ENCODE measurements around the gene CHFR.
"Not testable (repeated sequence)": the region's sequence is repeated elsewhere in the genome, so short reads cannot be mapped to it uniquely, and the experiment has no call there.

The CHFR gene

DNA sequence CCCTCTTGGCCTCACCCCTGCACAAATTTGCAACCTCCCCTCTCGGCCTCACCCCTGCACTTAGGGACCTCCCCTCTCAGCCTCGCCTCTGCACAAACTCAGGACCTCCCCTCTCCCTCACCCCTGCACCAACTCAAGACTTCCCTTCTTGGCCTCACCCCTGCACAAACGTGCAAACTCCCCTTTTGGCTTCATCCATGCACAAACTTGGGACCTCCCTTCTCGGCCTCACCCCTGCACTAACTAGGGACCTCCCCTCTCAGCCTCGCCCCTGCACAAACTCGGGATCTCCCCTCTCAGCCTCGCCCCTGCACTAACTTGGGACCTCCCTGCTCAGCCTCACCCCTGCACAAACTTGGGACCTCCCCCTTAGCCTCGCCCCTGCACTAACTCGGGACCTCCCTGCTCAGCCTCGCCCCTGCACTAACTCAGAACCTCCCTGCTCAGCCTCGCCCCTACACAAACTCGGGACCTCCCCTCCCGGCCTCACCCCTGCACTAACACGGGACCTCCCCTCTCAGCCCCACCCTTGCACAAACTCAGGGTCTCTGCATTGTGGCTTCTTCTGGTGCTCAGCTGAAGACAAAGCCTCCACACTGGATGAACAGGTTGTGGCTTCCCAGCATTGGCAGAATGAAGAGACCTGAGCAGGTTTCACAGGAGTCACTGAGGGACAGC is 47.7 kb downstream of the CHFR start:
- no peak for DNase-seq

DNA sequence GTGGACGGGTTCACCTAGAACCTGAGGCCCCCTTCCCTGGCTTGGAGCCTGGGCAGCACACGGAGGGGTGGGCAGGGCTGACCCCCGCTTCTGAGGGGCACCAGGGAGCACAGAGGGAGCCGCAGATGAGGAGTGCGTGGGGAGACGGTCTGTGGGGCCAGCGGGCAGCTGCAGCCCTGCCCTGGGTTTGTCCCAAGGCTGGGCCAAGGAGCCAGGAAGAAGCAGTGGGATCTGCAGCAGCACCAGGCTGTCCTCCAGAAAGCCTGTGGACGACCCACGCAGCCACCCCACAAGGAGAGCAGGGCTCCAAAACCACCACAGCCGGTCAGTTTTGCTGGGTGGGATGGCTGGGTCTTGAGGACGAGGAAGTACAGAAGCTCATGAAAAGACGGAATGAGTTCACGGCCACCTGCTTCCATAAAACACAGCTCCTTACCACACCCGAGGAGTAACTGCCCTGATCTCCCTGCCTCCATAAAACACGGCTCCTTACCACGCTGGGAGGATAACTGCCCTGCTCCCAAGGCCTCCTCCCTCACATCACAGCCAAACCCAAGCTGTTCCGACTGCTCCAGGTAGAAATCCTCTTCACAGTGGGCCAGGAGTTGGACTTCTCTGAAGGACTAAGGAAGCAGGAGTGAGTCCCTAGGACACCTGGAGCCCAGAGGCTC is 48.9 kb downstream of the CHFR start:
- DNase-seq, result no peak

DNA sequence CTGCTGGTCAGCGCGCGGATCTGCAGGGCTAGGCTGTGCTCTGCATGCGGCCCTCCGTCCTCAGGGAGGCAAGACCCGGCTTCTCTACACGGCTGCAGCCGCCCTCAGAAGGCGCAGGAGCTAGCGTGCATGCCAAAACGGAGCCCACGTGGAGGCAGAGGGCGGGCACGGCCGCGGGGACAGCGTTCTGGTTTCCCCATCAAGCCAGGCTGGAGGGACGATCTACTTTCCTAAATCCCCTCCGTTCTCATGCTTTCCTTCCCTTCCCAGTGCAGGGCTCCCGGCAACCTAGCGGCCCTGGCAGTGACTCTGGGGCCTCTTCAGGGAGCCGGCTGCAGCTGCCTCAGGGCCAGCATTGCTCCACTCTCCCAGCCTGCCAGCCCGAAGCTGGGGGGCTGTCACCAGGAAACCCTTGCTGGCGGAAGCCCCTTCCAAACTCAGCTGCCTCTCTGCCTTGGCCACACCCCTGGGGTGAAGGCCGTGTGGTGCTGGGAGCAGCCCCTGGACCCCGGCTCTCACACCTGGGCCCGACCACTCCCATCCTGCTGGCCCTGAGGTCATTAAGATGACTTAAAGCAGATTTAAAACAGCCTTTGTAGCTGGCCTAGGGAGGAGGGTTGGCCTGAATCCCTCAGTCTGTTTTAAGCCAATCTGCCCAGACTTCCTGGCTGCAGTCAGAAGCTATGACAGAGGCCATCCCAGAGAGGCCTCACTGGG is 49.6 kb downstream of the CHFR start:
- DNase-seq, result no peak

DNA sequence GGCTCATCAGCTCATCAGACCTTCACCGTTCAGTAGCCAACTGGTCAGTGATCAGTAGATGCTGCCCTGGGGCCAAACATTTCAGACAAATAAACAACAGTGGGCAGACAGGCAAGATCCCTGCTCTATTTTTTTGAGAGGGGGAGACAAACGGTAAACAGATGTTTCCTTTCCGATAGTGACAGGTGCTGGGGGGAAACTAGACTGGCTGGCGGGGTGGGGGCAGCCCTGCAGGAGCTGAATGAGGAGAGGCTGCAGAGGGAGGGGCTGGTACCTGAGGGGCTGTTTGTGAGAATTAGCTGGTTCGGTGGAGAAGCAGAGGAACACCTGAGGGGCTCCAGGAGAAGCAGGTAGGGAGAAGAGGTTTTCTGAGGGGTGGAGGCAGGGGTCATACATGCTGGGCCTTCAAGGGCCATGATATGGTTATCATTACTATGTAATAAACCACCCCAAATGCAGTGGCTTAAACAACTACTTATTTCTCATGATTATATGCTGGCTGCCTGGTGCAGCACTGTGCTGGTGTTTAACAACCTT is 50.5 kb downstream of the CHFR start:
- DNase-seq, result no peak

DNA sequence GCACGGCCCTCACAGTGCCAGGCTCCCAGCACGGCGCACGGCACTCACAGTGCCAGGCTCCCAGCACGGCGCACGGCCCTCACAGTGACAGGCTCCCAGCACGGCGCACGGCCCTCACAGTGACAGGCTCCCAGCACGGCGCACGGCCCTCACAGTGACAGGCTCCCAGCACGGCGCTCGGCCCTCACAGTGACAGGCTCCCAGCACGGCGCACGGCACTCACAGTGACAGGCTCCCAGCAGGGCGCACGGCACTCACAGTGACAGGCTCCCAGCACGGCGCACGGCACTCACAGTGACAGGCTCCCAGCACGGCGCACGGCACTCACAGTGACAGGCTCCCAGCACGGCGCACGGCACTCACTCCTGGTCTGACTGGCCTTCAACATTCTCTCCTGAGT is 51.2 kb downstream of the CHFR start:
- not testable (repeated sequence) for DNase-seq

DNA sequence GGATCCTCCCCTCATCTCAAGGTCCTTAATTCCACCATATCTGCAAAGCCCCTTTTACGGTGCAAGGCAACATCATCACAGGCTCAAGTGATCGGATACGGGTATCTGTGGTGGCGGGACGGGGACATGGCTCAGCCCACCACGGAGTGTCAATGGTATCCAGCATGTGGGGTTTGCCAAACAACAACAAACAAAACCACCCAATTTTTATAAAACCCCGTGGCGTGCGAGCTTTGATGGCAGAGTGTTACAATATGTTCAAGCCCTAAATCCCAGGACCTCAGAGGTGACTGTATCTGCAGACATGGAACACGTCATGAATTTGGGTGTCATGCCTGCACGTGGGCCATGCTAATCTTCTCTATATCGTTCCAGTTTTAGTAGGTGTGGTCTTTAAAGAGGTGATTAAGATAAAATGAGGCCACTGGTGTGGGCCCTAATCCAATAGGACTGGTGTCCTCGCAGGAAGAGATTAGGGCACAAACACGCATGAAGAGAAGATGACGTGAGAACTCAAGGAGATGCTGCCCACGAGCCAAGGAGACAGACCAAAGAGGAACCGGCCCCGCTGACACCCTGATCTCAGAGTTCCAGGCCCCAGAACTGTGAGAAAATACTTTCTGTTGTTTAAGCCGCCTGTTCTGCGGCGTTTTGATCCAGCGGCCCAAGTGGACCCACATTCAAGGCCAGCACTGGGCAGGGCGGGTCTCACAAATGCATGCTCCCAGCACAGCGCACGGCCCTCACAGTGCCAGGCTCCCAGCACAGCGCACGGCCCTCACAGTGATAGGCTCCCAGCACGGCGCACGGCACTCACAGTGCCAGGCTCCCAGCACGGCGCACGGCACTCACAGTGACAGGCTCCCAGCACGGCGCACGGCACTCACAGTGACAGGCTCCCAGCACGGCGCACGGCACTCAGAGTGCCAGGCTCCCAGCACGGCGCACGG is 52.1 kb downstream of the CHFR start:
- peak; percentile 48 for DNase-seq

DNA sequence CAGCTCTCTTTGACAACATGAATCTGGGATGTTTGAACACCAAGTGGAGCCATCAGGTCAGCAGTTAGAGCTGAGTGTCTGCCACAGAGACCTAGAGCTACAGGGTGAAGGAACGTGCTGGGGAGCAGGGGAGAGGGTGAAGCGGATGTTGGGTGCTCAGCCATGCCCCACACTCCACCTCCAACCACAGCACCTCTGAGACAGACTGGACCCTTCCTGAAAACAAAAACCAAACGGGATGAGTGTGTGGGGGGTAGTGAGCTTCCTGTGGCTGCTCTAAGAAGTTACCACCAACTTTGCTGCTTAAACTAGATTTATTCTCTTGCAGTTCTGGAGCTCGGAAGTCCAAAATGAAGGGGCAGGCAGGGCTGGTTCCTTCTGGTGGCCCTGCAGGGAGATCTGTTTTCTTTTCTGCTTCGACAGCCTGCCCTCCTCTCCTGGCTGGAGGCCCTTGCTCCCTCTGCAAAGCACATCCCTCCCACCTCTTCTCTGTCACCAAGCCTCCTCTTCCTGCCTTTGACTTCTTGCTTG is 53.2 kb downstream of the CHFR start:
- no peak for DNase-seq

DNA sequence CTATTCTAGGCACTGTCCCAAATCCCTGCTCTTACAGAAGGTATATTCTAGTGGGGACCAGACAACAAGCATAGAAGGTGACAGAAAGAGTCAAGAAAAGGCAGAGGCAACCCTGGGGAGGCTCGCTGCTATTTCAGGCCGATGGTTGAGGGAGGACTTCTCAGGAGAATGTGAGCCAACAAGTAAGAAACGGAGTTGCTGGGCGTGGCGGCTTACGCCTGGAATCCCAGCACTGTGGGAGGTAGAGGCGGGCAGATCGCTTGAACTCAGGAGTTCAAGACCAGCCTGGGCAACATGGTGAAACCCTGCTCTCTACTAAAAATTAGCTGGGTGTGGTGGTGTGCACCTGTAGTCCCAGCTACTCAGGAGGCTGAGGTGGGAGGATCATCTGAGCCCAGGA is 54.1 kb downstream of the CHFR start:
- no peak for DNase-seq

DNA sequence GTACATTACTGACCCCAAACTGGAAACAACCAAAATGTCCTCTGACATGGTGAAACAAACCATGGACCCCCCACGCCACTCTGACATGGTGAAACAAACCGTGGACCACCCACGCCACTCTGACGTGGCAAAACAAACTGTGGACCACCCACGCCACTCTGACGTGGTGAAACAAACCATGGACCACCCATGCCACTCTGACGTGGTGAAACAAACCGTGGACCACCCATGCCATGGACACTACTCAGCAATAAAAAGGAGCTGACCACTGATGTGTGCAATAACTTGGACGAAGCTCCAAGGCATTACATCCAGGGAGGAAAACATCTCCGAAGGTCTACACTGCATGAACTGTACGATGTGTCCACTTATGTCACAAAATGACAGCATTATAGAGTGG is 55.6 kb downstream of the CHFR start:
- DNase-seq, result no peak

DNA sequence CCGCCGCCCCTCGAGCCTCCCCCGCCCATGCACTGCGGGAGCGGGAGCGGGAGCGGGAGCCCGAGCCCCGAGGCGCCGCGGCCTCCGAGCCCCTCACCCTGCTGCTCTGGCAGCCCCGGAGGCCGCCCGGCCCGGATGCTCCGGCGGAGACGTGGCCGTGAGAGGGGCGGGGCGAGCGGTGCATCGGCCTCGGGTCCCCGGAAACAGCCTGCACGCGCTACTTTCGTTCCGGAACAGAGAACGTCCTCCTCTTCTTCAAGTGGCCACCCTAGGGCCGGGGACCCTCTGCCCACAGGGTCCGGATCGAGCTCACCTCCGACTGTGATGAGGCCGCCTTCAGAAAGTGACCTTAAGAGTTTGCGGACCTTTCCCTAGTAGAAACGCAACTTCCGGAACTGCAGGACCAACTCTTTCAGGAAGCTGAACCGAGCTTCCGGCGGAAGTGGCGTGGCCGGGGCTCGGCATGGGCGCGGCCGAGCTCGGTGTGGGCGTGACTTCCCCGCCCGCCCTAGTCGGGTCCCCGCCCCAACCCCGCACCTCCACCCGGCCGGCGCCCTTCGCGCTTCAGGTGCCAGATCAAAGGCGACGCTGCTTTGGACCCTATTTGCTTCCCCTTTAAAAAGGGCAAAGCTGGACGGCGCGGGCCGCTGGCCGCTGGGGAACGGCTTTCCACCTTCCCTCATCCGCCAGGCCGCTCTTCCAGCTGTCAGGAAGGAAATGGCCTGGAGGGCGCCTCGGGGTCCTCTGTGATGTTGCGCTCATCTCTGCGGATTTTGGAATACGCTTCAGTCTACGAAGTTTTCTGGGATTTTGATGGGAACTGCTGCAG is 58.5 kb downstream of the CHFR start, which contains the start of gene GOLGA3:
TSS of gene GOLGA3 (minus strand) at position 164 of the 829 bp plus-strand sequence. CDS start 6,741 bp downstream, outside the sequence.
- peak; percentile 97 for DNase-seq

DNA sequence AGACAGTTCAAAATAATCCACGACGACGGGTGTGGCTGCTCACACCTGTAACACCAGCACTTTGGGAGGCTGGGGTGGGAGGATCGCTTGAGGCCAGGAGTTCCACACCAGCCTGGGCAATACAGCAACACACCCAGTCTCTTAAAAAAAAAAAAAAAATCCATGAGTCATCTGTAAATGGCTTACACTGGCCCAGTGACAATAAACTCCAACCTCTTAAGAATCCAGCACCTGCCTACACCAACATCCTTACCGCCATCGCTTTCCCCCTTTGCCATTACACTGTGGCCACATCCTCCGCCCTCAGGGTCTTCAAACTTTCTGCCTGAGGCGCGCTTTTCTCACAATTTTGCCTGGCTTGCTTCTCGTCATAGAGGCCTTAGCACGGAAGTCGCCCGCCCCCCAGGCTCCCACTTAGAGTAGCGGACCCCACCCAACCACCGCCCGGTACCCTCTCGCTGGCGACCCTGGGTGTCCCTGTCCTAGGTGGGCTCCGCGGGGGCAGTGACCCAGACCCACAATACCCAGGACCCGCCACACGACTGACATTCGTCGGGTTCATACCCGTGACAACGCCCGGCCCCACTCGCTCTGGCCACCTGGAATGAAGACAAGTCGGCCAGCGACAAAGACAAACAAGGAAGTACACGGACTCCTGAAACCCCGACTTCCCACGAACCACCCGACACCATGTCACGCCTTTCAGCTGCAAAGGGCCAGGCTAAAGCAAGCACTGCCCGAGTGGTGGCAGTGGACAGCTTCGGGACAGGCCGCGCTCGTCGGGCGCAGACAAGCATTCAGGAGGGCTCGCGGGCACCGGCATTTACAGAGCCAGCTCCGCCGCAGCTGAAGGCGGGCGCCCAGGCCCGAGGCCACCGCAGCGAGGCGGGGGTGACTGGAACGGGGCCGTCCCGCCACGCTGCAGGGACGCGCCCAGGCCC is 59.4 kb downstream of the CHFR start:
- peak; percentile 64 for DNase-seq

DNA sequence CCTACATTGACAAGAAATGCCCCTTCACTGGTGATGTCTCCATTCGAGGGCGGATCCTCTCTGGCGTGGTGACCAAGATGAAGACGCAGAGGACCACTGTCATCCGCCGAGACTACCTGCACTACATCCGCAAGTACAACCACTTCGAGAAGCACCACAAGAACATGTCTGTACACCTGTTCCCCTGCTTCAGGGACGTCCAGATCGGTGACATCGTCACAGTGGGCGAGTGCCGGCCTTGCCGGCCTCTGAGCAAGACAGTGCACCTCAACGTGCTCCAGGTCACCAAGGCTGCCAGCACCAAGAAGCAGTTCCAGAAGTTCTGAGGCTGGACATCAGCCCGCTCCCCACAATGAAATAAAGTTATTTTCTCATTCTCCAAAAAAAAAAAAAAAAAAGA is 61.5 kb downstream of the CHFR start:
- DNase-seq, result no peak

DNA sequence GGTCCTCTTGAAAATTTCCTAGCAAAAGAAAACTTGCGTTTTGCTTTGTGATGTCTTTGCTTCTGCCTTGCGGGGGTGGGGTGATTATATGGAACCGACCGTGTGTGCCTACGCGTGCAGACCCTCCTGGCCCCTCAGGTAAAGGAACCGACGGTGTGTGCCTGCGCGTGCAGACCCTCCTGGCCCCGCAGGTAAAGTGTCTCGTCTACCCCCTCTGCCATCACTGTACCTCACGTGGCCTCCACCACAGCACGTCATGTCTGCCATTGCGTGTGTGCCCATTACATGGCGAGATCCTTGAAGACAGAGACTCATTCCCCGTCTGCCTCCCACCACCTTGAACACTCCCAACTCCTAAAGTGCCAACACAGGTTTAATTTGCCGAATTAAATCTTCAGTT is 62.3 kb downstream of the CHFR start:
- DNase-seq, result no peak

DNA sequence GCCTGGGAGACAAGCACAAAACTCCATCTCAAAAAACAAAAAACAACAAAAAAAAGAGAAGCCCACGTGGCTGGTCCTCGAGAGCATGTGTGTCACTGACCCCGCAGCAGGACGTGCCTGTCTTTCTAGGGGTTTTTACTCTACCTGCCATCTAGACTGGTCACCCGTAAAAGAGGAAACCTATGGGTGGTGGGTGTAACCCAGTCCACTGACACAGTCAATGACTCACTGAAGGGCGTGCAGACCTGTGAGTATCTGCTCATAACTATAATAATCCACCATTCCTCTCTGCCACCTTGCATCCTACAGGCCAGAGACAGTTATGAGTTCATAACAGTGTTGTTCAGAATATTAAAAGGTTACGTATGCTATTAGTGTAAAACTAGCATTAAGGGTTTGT is 63.4 kb downstream of the CHFR start:
- DNase-seq, result no peak

DNA sequence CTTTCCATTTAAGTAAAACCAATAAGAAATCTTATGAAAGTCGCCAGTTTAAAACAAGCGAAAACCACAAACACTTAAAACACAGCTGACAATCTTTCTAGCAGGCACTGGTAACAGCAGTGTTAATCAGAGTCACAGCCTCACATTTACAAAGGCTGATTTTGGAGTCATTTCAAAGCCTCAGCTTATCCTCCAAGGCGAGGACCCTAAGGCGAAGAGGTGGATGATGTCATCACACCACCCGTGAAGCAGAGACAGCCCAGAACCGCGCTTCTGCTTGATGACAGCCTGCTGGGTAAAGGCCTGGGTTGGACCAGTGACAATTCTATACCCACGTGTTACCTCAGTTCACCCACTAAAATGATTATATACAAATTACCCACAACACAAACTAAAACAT is 68.8 kb downstream of the CHFR start:
- no peak for DNase-seq

DNA sequence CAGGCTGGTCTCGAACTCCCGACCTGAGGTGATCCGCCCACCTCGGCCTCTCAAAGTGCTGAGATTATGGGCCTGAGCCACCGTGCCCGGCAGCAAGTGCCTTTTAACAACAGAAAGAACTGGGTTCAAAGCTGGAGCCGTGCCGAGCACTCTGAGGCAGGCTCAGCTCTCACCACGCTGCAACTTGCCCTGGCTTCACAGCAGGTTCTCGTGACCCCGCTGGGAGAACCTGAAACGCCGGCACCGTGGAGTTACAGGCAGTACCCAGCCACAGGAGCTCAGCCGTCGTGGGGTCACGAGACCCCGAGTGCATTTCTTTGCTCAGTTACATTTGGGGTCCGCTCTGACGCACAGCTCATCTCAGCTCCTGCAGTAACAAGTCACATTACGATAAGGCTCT is 73.2 kb downstream of the CHFR start:
- DNase-seq, result no peak

DNA sequence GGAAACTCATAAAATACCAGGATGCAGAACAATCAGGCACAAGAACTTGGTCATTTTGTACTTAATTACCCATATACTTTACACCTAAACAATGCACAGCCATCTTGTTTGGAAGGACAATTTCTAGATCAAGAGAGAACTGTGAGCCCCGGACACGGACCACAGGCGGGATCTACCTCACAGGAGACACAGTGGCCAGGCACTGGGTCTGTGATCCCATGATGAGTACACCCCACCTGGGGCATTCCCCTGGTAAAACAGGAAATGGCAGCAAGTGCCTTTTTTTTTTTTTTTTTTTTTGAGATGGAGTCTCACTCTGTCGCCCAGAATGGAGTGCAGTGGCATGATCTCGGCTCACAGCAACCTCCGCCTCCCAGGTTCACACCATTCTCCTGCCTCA is 74.0 kb downstream of the CHFR start:
- DNase-seq, result no peak

DNA sequence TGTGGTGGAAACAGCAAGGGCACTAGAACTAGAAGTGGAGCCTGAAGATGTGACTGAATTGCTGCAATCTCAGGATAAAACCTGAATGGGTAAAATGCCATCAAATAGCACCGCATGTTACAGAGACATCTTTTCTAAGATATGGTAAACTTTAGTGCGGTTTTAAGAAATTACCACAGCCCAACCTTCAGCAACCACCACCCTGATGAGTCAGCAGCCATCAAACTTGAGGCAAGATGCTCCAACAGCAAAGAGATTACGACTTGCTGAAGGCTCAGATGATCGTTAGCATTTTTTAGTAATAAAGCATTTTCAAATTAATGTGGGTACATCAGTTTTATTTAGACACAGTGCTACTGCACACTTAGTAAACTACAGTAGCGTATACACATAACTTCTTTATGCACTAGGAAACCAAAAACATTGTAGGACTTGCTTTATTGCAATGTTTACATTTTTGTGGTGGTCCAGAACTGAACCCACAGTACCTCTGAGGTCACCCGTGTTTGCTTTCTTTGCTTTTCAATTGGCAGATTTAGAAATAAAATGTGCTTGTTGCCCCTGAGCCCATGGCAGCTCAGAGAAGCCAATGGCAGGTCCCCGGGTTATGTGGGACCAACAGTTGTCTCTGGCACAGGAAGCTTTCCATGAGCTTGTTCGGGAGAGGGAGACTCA is 74.6 kb downstream of the CHFR start:
- DNase-seq, result peak; percentile 76

DNA sequence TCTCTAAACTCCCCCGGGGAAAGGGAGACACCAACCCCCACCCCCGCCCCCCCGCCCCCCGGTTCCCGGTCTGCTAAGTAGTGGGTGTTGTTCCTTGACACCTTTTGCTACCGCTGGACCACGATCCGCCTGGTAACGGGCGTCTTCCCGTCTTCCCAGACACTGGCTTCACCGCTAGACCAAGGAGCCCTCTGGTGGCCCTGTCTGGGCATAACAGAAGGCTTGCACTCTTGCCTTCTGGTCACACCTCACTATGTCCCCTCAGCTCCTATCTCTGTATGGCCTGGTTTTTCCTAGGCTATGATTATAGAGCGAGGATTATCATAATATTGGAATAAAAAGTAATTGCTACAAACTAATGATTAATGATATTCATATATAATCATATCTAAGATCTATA is 78.0 kb downstream of the CHFR start:
- peak; percentile 57 for DNase-seq
